Measurements from ENCODE around the gene SYCE3.

DNA sequence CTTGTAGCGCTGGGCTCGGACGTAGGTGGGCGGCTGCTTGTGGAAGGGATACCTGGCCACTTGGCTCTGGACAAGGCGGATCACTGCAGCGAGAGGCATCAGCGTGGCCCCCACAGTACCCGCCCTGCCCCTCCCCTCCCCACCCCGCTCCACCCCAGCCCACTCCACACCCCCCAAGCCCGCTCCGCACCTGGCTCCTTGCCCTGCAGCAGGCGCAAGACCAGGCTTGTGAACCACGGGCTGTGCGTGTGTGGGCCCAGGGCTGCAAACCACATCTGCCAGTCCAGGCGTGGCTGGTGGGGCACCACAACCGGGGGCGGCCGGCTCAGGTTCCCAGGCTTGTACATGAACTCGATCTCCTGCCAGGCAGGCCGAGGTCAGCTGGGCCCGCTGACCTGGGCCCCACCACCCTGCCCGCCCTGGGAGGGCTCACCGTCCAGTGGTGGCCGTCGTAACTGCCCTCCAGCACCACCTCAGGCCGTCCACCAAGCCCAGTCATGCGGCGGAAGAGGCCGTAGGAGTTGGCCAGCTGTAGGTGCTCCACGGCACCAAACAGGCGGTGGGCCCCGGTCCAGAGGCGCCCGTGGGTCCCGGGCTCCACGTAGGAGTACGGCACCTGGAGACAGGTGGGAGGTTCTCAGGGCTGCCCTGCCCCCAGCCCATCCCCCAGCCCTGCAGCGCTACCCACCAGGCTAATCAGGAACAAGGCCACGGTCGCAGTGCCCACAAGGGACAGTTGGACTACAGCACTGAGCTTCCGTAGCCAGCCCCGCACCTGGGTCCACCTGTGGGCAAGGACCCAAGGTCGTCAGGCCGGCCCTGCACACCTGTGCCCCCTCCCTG, 58.1 kb downstream of the SYCE3 start:
- TF ChIP-seq CTCF (IDR thresholded peaks at IDR 0.05; ENCODE audit: low read depth, low read length, poor library complexity, severe bottlenecking), result no peak
- TF ChIP-seq EZH2phosphoT487 (IDR thresholded peaks at IDR 0.05; ENCODE audit: borderline replicate concordance, low read length), result no peak

Measured in DOHH2 (cell line).